Measurements from ENCODE around the gene G2E3.
"Not testable (repeated sequence)": the region's sequence is repeated elsewhere in the genome, so short reads cannot be mapped to it uniquely, and the experiment has no call there.

Gene G2E3

DNA sequence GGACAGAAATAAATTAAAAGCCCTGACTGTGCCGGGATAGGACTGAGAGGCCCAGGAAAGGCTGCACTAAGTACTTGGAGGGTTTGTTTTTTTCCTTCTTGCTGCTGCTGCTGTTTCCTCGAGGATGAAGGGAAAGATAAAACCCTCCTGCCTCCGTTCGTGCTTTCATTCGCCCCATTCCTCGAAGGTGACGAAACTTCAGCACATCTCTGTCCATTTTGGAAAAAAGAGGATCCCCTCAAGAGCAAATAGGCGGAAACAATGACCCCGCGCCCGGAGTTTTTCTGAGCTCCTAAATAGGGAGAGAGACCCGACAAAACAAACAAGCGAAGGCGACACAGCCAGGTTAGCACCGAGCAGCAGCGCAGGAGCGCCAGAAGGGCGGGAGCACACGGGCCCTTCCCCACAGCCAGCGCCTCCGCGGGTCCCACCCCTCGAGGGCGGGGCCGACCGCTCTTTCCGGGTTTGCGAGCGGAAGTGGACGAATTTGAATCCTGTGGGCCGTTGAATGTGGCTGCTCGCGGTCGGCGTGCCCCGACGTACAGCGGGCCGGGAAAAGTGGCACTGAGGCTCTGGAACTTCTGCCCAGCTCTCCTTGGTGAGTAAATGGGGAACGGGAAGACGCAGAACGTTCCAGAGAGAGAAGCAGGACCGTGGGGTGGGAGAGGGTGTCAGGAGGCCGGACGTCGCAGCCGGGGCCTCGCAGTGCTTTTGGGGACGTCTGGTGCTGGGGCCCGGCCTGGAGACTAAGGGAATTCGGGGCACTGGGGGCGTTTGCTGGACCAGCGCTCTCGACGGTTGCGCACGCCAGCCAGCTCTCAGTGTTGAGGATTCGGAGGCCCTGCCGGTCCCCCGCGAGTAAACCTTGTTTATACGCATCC, at the start of gene G2E3:
G2E3 (plus strand) TSS at position 484 of the 881 bp plus-strand sequence. CDS start 21,922 bp downstream, outside the sequence.
- no peak for DNase-seq (ENCODE audit: low read depth, low spot score)

GRCh38 chr14:30517737-30518136, 41.2 kb upstream of the G2E3 start:
- H3K27ac ChIP-seq, result no peak overlapping the region
- no peak for DNase-seq (ENCODE audit: low read depth, low spot score)

More for the DNA sequence above, at the start of gene G2E3:
- peak within 1 kb of the TSS; percentile 74 for H3K27ac ChIP-seq

DNA sequence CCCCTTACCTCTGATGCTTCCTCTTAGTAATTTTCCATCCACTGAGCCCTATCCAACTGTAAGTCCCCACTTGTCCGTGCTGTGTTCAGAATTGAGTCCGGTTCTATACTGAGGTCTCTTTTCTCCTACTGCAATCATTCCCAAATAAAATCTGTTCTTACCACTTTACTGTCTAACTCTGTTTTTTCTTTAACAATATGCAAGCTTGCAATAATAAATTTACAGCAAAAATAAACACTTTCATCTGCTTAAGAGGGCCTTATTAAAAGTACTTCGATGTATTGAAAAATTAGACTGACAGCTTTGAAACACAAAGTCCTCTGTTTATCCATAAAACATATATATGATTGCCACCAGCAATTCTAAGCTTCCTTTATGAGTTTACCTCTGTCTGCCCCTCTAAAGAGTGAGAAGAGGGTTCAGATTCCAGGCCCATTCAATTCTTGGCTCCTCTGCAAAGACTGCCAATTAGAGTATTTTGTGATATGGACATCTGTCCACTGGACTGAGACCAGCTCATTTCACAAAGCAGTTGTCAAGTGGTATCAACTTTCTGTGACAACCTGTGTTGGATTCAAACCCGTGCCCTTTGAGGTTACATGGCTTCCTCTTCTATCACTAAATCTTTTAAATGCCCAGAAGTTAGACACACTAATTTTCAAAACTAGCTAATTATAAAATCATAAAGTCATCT, 39.9 kb upstream of the G2E3 start:
- no peak overlapping the region for H3K27ac ChIP-seq
- DNase-seq (ENCODE audit: low read depth, low spot score), result no peak

DNA sequence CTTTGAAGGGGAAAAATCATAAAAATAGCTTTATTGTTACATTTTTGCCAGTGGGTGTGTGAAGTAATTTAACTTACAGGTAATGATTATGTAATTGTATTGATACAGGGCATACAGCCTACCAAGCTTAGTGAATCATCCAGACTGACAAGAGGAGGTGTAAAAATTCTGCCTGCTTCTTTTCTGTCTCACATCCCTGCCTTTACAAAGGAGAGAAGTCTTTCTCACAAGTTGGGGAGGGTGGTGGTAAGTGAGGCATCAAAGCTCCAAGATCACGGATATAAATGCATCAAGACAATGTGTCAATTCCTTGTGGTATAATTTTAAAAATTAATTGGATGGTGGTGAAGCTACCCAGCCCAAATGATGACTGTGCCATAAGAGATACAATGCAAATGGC, 39.0 kb upstream of the G2E3 start:
- DNase-seq (ENCODE audit: low read depth, low spot score), result no peak
- H3K27ac ChIP-seq, result no peak overlapping the region

GRCh38 chr14:30520536-30520935, 38.4 kb upstream of the G2E3 start:
- no peak overlapping the region for H3K27ac ChIP-seq
- no peak for DNase-seq (ENCODE audit: low read depth, low spot score)

- no peak for DNase-seq (ENCODE audit: low read depth, low spot score)
Observed at GRCh38 chr14:30521899-30522736, 36.8 kb upstream of the G2E3 start.

GRCh38 chr14:30525833-30526232, 33.1 kb upstream of the G2E3 start:
- H3K27ac ChIP-seq, result no peak overlapping the region
- DNase-seq (ENCODE audit: low read depth, low spot score), result no peak

More at GRCh38 chr14:30521899-30522736, 36.8 kb upstream of the G2E3 start:
- H3K27ac ChIP-seq, result no peak overlapping the region

GRCh38 chr14:30527196-30527595, 31.8 kb upstream of the G2E3 start:
- no peak overlapping the region for H3K27ac ChIP-seq
- no peak for DNase-seq (ENCODE audit: low read depth, low spot score)

DNA sequence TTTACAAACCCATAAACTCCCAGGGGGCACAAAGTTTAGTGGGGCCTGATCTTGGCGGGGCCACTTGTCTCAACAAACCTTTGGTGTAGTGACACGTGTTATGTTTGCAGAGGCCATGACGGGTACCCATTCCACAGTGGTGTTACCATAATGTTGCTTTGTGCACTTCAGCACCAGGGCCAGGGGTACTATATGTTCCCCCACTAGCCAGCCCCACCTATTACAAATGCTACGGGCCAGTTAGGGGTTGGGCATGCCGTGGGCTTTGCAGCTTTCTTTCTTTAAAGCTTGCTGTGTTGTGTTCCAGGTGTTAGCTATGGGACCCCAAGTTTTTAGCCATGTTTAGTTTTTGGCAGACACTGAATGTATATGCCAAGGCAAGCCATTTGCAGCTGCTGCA, 30.8 kb upstream of the G2E3 start:
- no peak overlapping the region for H3K27ac ChIP-seq
- DNase-seq (ENCODE audit: low read depth, low spot score), result no peak

GRCh38 chr14:30528778-30529642, 29.9 kb upstream of the G2E3 start:
- H3K27ac ChIP-seq, result no peak overlapping the region
- no peak for DNase-seq (ENCODE audit: low read depth, low spot score)

GRCh38 chr14:30532264-30532663, 26.7 kb upstream of the G2E3 start:
- DNase-seq (ENCODE audit: low read depth, low spot score), result no peak
- no peak overlapping the region for H3K27ac ChIP-seq

GRCh38 chr14:30533126-30533525, 25.8 kb upstream of the G2E3 start:
- no peak for DNase-seq (ENCODE audit: low read depth, low spot score)

GRCh38 chr14:30541318-30541717, 17.6 kb upstream of the G2E3 start:
- H3K27ac ChIP-seq, result no peak overlapping the region
- no peak for DNase-seq (ENCODE audit: low read depth, low spot score)

More at GRCh38 chr14:30533126-30533525, 25.8 kb upstream of the G2E3 start:
- H3K27ac ChIP-seq, result no peak overlapping the region

DNA sequence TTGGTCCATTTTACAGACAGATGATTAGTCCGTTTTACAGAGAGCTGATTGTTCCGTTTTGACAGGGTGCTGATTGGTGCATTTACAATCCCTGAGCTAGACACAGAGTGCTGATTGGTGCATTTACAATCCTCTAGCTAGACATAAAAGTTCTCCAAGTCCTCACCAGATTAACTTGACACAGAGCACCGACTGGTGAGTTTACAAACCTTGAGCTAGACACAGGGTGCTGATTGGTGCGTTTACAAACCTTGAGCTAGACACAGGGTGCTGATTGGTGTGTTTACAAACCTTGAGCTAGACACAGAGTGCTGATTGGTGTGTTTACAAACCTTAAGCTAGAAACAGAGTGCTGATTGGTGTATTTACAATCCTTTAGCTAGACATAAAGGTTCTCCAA, 12.2 kb upstream of the G2E3 start:
- not testable (repeated sequence) for DNase-seq (ENCODE audit: low read depth, low spot score); H3K27ac ChIP-seq

GRCh38 chr14:30547388-30548048, 11.4 kb upstream of the G2E3 start:
- no peak for DNase-seq (ENCODE audit: low read depth, low spot score)
- no peak overlapping the region for H3K27ac ChIP-seq

DNA sequence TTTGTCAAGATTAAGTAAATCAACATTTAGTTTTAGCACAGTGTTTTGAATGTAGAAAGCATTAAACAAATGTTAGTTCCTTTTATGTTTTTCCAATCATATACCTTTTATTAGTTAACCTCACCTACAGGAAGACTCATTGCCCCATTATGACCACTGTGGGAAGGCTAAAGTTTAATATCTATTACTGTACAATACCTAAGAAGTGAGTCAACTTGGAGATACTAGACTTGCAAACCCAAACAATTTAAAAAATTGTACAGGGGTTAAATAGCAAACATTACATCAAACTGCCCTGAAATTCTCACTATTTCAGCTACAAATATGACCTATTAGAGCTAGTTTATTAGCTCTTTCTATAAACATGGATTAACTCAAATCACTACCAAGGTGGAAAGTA, 8.6 kb upstream of the G2E3 start:
- DNase-seq (ENCODE audit: low read depth, low spot score), result no peak

DNA sequence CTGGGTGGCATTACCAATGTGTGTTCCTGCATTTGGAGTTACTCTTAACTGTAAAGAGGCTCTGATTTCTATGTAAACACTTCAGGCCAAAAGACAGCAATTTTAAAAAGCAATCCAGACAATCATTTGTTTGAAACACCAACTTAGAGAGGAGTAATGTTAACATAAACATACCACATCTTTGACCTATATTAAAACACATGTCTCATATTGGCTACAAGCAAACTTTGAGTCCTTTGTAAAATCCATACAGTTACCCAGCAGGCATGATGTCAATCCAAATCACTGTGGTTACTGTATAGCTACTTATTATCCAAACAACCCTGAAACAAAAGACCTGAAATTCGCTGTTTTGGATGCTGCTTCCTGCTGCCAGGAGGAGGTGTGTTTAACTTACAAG, 7.5 kb upstream of the G2E3 start:
- H3K27ac ChIP-seq, result no peak overlapping the region
- no peak for DNase-seq (ENCODE audit: low read depth, low spot score)

More for the DNA sequence above, 8.6 kb upstream of the G2E3 start:
- peak overlapping the region; percentile 23 for H3K27ac ChIP-seq

DNA sequence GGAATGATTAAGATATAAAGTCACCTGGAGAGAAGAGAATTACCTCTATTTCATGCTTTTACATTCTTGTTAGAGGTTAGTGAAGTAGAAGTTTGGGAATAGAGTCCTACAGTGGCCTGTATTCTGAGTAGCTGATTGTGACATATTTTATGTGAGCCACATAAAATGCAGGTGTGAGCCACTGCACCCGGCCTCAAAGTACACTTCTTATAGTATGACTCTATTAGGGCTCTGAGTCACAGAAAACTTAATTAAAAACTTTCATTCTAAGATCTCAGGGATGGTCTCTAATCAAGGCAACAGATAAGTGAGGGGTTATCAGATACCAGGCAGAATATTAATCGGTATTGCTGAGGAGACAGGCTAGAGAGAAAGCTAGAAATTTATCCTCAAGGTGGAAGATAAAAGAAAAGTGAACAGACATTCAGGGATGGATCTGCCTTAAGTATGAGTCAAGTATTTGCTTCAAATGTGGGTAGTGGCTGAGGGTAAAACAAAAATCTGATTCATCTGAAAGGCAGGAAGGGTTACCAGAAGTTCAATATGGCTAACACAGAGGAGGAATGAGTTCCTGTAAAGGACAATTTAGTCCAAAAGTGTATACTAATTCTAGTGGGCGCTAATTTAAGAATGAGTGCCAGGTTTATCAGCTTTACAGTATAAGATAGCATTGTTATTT, 5.5 kb upstream of the G2E3 start:
- peak overlapping the region; percentile 76 for H3K27ac ChIP-seq
- peak; percentile 51 for DNase-seq (ENCODE audit: low read depth, low spot score)

DNA sequence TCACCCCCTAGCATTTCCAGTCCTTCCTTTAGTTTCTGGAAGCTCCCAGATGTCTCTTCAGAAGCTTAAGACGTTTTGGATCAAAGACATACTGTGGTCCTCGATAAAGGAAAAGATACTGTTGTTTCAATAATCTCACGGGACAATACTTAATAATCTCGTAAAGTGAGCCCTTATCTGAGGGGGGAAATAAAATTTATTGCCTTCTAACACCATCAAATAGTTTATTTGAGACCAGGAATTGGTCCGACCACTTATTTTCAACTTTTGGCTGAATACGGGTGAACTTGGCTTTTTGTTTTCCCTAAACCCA, 640 bp upstream of the G2E3 start:
- peak overlapping the region; percentile 74 for H3K27ac ChIP-seq

More for the DNA sequence above, 640 bp upstream of the G2E3 start:
- DNase-seq (ENCODE audit: low read depth, low spot score), result no peak
